Effector memory CD4-positive, alpha-beta T cell (primary cell): ENCODE data around the gene SLC6A18.

ENCODE experiments used
- DNase-seq, 3 donors: peaks; one replicate each; pipeline ENCODE4 v3.0.0-alpha.2; 2020
- H3K27ac ChIP-seq: 2 replicates; pipeline ENCODE4 v1.7.0; 2013; ENCODE audit warnings: mild to moderate bottlenecking, low read length, moderate library complexity; ENCODE audit not compliant: insufficient read depth, poor library complexity, severe bottlenecking
- H3K27me3 ChIP-seq: replicated peaks from 2 replicates; pipeline ENCODE4 v1.7.0; 2013; ENCODE audit warnings: mild to moderate bottlenecking, low read length; ENCODE audit not compliant: insufficient read depth, control insufficient read depth, poor library complexity, severe bottlenecking
- H3K36me3 ChIP-seq: 2 replicates; pipeline ENCODE4 v1.7.0; 2013; ENCODE audit warnings: mild to moderate bottlenecking, low read length, moderate library complexity; ENCODE audit not compliant: control insufficient read depth, insufficient read depth
- H3K4me1 ChIP-seq: 2 replicates; pipeline ENCODE4 v1.7.0; 2013; ENCODE audit warnings: low read length, mild to moderate bottlenecking; ENCODE audit not compliant: control insufficient read depth, insufficient read depth, poor library complexity, severe bottlenecking
- H3K4me3 ChIP-seq: 2 replicates; pipeline ENCODE4 v1.7.0; 2013; ENCODE audit warnings: low read length, low read depth, mild to moderate bottlenecking; ENCODE audit not compliant: insufficient read depth, poor library complexity, severe bottlenecking
- H3K9me3 ChIP-seq: 2 replicates; pipeline ENCODE4 v1.7.0; 2013; ENCODE audit warnings: mild to moderate bottlenecking, low read length, moderate library complexity; ENCODE audit not compliant: control insufficient read depth

Gene SLC6A18

GRCh38 chr5:1229822-1230221 lies 4.6 kb downstream of the SLC6A18 start:
- H3K4me3 ChIP-seq = no peak overlapping the region

DNA sequence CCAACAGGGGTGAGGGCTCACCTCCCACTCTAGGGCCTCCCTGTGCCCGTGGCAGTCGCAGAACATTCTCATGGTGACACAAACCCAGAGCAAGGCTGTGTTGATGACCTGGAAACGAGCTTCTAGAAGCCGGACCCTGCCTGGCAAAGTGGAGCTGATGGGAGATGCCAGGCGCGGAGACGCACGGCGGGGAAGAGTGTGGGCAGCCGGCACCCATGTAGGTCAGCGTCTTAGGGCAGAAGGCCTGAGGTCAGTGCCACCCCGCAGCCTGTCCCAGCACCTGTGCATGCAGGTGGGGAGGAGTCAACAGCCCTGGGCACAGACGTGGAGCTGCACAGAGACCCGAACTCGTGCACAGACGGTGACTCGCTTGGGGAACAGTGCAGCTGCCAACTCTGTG lies 5.4 kb downstream of the SLC6A18 start:
- Histone ChIP-seq H3K4me1 (no peaks in the 10 kb centered on the region), H3K36me3 (no peaks in the 10 kb centered on the region), H3K4me3 (no peak overlapping the region), H3K27me3 (peaks cover 4% of the 10 kb centered on the region), H3K27ac (no peak overlapping the region), H3K9me3 (no peaks in the 10 kb centered on the region)
- DNase-seq = no peak

More at GRCh38 chr5:1229822-1230221, 4.6 kb downstream of the SLC6A18 start:
- Histone ChIP-seq H3K9me3 (no peaks in the 10 kb centered on the region), H3K36me3 (no peaks in the 10 kb centered on the region), H3K27ac (no peak overlapping the region), H3K4me1 (no peaks in the 10 kb centered on the region), H3K27me3 (peaks cover 4% of the 10 kb centered on the region)
- no peak for DNase-seq

DNA sequence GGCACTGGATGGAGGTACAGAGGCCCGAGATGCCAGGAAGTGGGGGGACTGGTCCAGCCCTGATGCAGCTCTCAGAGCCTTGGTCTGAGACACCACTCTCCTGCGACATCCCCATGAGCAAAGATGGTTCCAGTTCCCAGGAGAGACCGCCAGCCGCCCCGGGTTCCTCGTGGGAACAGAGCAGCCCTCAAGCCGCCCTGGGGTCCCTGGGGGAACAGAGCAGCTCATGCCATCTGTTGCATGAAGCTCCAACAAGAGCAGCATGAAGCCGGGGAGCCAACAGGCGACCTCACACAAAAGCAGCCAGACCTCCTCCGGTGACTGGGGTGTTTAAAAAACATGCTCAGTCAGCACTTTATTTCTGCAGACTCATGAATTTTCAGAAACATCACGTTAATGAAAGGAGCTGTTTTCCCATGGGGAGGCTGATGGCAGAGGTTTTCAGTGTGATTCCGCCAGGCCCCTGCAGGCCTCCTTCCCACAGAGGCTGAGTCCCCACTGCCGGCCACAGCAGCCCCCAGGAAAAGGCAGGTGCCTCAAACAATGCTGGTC lies 6.2 kb downstream of the SLC6A18 start:
- Histone ChIP-seq H3K4me3 (no peak overlapping the region), H3K4me1 (no peaks in the 10 kb centered on the region), H3K9me3 (no peaks in the 10 kb centered on the region), H3K27me3 (peaks cover 4% of the 10 kb centered on the region), H3K36me3 (no peaks in the 10 kb centered on the region), H3K27ac (no peak overlapping the region)
- DNase-seq = no peak

DNA sequence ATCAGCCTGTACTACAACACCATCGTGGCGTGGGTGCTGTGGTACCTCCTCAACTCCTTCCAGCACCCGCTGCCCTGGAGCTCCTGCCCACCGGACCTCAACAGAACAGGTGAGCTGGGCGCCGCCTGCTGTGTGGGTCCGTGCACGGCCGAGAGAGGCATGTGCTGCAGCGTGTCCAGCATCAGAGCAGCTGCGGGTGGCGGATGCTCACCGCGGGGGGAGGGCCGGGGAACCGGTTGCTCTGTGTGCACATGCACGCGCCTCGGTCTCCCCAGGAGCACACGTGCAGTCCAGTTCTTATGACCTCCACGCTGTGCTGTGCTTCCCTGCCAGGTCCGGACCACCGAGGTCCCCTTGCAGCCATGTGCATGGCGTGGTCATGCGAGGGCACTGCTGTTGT lies 7.6 kb downstream of the SLC6A18 start:
- Histone ChIP-seq H3K4me1 (no peaks in the 10 kb centered on the region), H3K4me3 (no peak overlapping the region), H3K27ac (no peak overlapping the region), H3K27me3 (peaks cover 4% of the 10 kb centered on the region), H3K9me3 (no peaks in the 10 kb centered on the region), H3K36me3 (no peaks in the 10 kb centered on the region)
- DNase-seq = no peak

GRCh38 chr5:1235379-1235778 lies 10.2 kb downstream of the SLC6A18 start:
- H3K4me1 ChIP-seq = no peaks in the 10 kb centered on the region
- H3K27ac ChIP-seq = no peak overlapping the region
- no peaks in the 10 kb centered on the region for H3K36me3 ChIP-seq
- no peaks in the 10 kb centered on the region for H3K9me3 ChIP-seq
- H3K4me3 ChIP-seq = no peak overlapping the region
- no peak for DNase-seq
- H3K27me3 ChIP-seq = peaks cover 2% of the 10 kb centered on the region

DNA sequence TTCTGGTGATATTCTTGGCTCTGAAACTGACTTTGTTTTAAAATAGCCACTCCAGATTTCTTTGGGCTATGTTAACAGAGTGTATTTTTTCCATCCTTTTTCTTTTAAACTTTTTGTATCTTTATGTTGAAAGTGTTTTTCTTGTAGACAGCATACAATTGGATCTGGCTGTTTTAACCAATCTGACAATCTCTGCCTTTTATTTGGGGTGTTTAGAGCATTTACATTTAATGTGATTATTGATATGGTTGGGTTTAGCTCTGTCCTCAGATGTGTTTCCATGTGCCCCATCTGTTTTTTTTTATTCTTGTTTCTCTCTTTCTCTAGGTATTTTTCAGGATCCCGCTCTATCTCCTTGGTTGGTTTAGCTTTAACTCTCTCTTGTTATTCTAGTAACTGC lies 10.7 kb downstream of the SLC6A18 start:
- Histone ChIP-seq H3K4me3 (no peak overlapping the region), H3K36me3 (no peaks in the 10 kb centered on the region), H3K27me3 (no peaks in the 10 kb centered on the region), H3K9me3 (no peaks in the 10 kb centered on the region), H3K4me1 (no peaks in the 10 kb centered on the region), H3K27ac (no peak overlapping the region)
- no peak for DNase-seq

GRCh38 chr5:1239505-1240251 lies 14.5 kb downstream of the SLC6A18 start:
- no peaks in the 10 kb centered on the region for H3K9me3 ChIP-seq

DNA sequence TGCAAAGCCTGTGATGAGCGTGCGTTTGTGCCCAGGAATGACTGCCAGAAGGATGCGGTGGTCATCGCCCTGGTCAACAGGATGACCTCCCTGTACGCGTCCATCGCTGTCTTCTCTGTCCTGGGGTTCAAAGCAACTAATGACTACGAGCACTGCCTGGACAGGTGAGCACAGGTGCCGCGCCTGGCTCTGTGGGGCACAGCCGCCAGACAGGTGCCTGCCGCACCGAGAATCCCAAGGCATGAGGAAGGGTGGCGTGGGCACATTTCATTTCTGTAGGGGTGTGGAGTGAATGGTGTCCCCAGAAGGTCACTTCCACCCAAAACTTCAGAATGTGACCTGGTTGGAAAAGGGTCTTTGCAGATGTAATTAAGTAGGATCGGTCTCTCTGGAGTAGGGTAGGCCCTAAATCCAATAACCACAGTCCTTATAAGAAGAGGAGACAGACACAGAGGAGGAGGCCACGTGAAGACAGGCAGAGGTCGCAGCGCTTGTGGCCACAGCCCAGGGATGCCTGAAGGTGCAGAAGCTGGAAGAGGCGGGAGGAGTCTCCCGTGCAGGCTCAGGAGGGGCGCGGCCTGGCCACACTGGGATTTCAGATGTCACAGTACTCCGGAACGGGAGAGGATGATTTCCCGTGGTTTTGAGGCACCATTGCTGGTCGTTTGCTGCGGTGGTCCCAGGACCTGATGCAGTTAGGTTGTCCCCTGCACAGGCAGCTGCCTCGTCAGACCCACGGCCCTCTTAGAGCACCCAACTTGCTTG lies 15.5 kb downstream of the SLC6A18 start:
- Histone ChIP-seq H3K4me1 (no peaks in the 10 kb centered on the region), H3K27me3 (peaks cover 5% of the 10 kb centered on the region)

More at GRCh38 chr5:1239505-1240251, 14.5 kb downstream of the SLC6A18 start:
- Histone ChIP-seq H3K27me3 (no peaks in the 10 kb centered on the region), H3K4me3 (no peak overlapping the region), H3K36me3 (no peaks in the 10 kb centered on the region), H3K27ac (no peak overlapping the region), H3K4me1 (no peaks in the 10 kb centered on the region)
- no peak for DNase-seq

DNA sequence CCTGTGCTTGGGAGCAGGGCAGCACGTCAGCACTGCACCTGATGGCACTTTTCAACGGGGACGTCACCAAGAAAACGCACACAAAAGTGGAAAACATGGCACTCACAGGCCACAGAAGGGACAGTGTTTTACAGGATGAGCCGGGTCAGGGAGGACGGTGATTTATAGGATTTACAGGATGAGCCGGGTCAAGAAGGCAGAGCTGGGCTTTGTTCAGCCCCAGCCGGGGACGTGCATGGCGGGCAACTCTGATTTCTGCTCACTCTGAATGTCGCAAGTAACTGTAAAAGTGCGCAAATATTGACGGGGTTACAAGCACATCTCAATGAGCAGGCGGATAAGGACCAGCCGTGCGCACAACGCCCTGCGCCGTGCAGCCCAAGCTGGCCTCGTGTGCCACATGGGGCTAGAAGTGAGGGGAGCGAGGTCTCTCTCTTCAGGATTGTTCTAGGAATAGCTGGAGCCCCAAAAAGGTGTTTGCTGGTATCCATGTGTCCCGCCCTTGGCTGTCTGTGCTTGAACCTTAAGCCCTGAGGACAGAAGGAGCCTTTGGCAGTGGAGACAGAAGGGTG lies 16.4 kb downstream of the SLC6A18 start:
- no peaks in the 10 kb centered on the region for H3K9me3 ChIP-seq
- H3K4me3 ChIP-seq = no peak overlapping the region
- H3K4me1 ChIP-seq = no peaks in the 10 kb centered on the region
- H3K27ac ChIP-seq = no peak overlapping the region
- peaks cover 6% of the 10 kb centered on the region for H3K27me3 ChIP-seq
- no peaks in the 10 kb centered on the region for H3K36me3 ChIP-seq
- no peak for DNase-seq

More for the DNA sequence above, 15.5 kb downstream of the SLC6A18 start:
- no peaks in the 10 kb centered on the region for H3K36me3 ChIP-seq
- DNase-seq = no peak
- H3K4me3 ChIP-seq = no peak overlapping the region
- H3K9me3 ChIP-seq = no peaks in the 10 kb centered on the region
- no peak overlapping the region for H3K27ac ChIP-seq
